ENCODE measurements around the gene CKLF.

GRCh38 chr16:66544016-66544757, 8.2 kb upstream of the CKLF start:
- TF ChIP-seq CBFB (CRISPR knock-in tag; IDR thresholded peaks at IDR 0.05; ENCODE audit: low read depth) (no peak), CTCF (IDR thresholded peaks at IDR 0.05) (no peak), ZNF281 (CRISPR knock-in tag; IDR thresholded peaks at IDR 0.05) (no peak), IRF1 (CRISPR knock-in tag; IDR thresholded peaks at IDR 0.05) (no peak), MLX (CRISPR knock-in tag; IDR thresholded peaks at IDR 0.05) (no peak), TP53 (CRISPR knock-in tag; IDR thresholded peaks at IDR 0.05) (no peak)

All from WTC11 (cell line).